Brain microvascular endothelial cell (primary cell): Measurements from ENCODE around the gene TSPAN11.

ENCODE experiments used
- DNase-seq: peaks from one replicate; pipeline ENCODE4 v3.0.0-alpha.2; 2020
- H3K27ac ChIP-seq: fragments of 250-450 bp; sonication (Bioruptor Pico); 2 replicates; pipeline ENCODE4 v1.5.1; 2020; ENCODE audit warnings: mild to moderate bottlenecking, moderate library complexity
- H3K27me3 ChIP-seq: fragments of 250-450 bp; sonication (Bioruptor Pico); replicated peaks from 2 replicates; pipeline ENCODE4 v1.5.1; 2020; ENCODE audit warnings: mild to moderate bottlenecking
- H3K36me3 ChIP-seq: fragments of 250-450 bp; sonication (Bioruptor Pico); replicated peaks from 2 replicates; pipeline ENCODE4 v1.5.1; 2020; ENCODE audit warnings: mild to moderate bottlenecking
- H3K4me3 ChIP-seq: 2 replicates; pipeline ENCODE4 v1.5.1; 2011; ENCODE audit warnings: low read depth, mild to moderate bottlenecking, control low read depth, low read length, moderate library complexity
- CTCF ChIP-seq: IDR thresholded peaks from 2 replicates; pipeline ENCODE4 v1.5.1; 2011; ENCODE audit warnings: low read depth, mild to moderate bottlenecking, moderate library complexity, low read length, control low read depth, inconsistent platforms; ENCODE audit errors: missing control alignments
- in situ Hi-C: cut with HindIII; loops from 2 replicates; pipeline ENCODE4 v1.10.0; 2017; ENCODE audit warnings: low sequenced_read_pairs, low pct_ligation_motif_present

TSPAN11 gene

GRCh38 chr12:31019976-31020375, 93.4 kb downstream of the TSPAN11 start:
- Histone ChIP-seq H3K27ac (no peak overlapping the region), H3K4me3 (no peak overlapping the region), H3K36me3 (no peaks in the 10 kb centered on the region), H3K27me3 (no peaks in the 10 kb centered on the region)
- no peak for TF ChIP-seq CTCF
- DNase-seq = no peak
- in situ Hi-C loops = no loop called here

- H3K27ac ChIP-seq = no peak overlapping the region
- in situ Hi-C loops = no loop called here
- no peak for DNase-seq
- H3K36me3 ChIP-seq = no peaks in the 10 kb centered on the region
- H3K4me3 ChIP-seq = no peak overlapping the region
- no peak for TF ChIP-seq CTCF
- no peaks in the 10 kb centered on the region for H3K27me3 ChIP-seq
Measured at GRCh38 chr12:31020385-31021166, 94.0 kb downstream of the TSPAN11 start.

- in situ Hi-C loops = no loop called here
- Histone ChIP-seq H3K36me3 (no peaks in the 10 kb centered on the region), H3K27ac (no peak overlapping the region), H3K27me3 (no peaks in the 10 kb centered on the region), H3K4me3 (no peak overlapping the region)
- no peak for TF ChIP-seq CTCF
- DNase-seq = no peak
Measured at GRCh38 chr12:31021181-31021580, 94.6 kb downstream of the TSPAN11 start.

- TF ChIP-seq CTCF = peak; percentile 34
- in situ Hi-C loops = no loop called here
- no peak for DNase-seq
- Histone ChIP-seq H3K36me3 (no peaks in the 10 kb centered on the region), H3K27ac (no peak overlapping the region), H3K4me3 (no peak overlapping the region), H3K27me3 (no peaks in the 10 kb centered on the region)
Measured at GRCh38 chr12:31021809-31022494, 95.4 kb downstream of the TSPAN11 start.

- H3K36me3 ChIP-seq = no peaks in the 10 kb centered on the region
- no peak overlapping the region for H3K27ac ChIP-seq
- H3K4me3 ChIP-seq = no peak overlapping the region
- in situ Hi-C loops = no loop called here
- no peaks in the 10 kb centered on the region for H3K27me3 ChIP-seq
- no peak for TF ChIP-seq CTCF
- DNase-seq = no peak
Measured at GRCh38 chr12:31023271-31023724, 96.8 kb downstream of the TSPAN11 start.
